ENCODE results near the gene ZNF280A.
A peak's percentile ranks its signal among the peaks of the same experiment; 100 is the strongest.
"Not testable (repeated sequence)": the region's sequence is repeated elsewhere in the genome, so short reads cannot be mapped to it uniquely, and the experiment has no call there.

Gene ZNF280A

GRCh38 chr22:22510833-22511232 lies 9.2 kb downstream of the ZNF280A start:
- not testable (repeated sequence) for DNase-seq

- DNase-seq: not testable (repeated sequence)
Observed at GRCh38 chr22:22509912-22510311, 10.2 kb downstream of the ZNF280A start.

- peak; percentile 86 for DNase-seq
Observed at GRCh38 chr22:22508274-22509176, 11.5 kb downstream of the ZNF280A start, which contains the start of gene ZNF280B. TSS of gene ZNF280B (minus strand) at chr22:22508742. CDS start at chr22:22489398, 19,344 bp downstream.

- DNase-seq: no peak
Observed at GRCh38 chr22:22507743-22508273, 12.3 kb downstream of the ZNF280A start.

DNA sequence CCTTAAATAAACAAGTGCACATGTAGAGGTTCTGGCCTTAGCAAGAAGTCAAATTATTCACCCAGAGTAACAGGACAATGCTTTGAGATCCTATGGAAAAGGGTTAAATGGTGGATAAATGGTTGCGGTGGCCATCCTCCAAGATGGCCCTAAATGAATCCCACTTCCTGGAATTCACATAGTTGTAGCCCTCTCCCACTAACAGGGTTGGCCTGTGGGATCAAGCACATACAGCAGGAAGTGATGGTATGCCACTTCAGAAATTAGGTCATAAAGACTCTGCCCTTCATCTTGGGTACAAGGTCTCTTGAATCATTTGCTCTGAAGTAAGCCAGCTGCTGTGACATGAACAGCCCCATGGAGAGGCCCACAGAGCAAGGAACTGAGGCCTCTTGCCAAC lies 13.3 kb downstream of the ZNF280A start:
- DNase-seq: no peak

DNA sequence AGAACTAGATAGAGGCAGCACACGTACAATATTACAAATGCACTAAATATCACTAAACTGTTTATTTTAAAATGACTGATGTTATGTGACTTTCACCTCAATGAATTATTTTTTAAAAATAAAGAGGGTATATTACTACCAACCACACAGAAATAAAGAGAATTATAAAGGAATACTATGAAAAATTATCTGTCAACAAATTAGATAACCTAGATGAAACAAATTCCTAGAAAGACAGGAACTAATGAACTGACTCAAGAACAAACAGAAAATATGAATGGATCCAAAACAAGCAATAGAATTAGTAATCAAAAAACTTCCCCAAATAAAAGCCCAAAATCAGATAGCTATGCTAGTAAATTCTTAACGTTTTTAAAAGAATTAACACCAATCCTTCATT lies 21.8 kb downstream of the ZNF280A start:
- no peak for DNase-seq

- not testable (repeated sequence) for DNase-seq
Observed at GRCh38 chr22:22491589-22491988, 28.5 kb downstream of the ZNF280A start.

GRCh38 chr22:22488736-22489135 lies 31.3 kb downstream of the ZNF280A start:
- no peak for DNase-seq

DNA sequence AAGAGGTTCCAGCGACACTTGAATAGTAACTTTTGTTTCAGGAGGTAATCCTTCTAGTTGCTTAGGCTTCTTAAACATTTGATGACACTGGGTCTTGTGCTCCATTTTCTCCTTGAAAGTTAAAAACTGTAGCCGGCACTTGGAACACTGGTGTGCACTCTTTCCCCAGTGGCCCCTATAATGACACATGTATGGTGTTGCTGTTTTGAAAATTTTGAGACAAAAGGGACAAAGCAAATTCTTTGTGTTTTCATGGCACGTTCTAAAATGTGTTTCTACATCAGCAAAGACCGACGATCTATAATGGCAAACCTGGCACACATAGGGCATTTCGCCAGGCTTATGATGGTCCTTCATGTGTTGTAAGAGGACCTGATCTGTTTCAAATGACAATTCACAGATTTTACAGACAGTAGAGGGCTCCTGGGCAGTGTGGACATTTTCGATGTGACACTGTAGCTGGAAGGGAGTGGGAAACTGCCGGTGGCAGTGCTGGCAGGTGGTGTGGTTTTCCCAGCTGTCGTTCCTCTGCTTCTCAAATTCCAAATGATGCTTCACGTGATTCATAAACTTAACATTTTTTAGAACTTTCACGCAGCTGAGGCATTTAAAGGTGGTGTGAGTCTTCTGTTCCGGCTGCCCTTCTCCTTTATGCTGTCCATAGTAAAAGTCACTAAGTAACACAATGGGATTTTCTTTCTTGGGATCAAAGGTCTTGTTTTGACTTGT lies 32.0 kb downstream of the ZNF280A start:
- DNase-seq: no peak

DNA sequence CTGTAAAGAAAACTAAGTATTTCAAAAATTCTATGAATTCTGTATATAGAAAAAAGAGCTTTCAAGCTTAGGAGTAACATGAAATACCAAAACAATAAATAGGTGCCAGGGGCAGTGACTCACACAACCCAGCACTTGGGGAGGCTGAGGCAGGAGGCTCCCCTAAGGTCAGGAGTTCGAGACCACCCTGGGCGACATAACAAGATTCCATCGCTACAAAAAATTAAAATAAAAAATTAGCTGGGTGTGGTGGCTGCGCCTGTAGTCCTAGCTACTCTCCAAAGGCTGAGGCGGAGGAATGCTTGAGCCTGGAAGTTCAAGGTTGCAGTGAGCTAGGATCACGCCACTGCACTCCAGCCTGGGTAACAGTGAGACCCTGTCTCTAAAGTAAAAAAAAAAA lies 33.0 kb downstream of the ZNF280A start:
- no peak for DNase-seq

DNA sequence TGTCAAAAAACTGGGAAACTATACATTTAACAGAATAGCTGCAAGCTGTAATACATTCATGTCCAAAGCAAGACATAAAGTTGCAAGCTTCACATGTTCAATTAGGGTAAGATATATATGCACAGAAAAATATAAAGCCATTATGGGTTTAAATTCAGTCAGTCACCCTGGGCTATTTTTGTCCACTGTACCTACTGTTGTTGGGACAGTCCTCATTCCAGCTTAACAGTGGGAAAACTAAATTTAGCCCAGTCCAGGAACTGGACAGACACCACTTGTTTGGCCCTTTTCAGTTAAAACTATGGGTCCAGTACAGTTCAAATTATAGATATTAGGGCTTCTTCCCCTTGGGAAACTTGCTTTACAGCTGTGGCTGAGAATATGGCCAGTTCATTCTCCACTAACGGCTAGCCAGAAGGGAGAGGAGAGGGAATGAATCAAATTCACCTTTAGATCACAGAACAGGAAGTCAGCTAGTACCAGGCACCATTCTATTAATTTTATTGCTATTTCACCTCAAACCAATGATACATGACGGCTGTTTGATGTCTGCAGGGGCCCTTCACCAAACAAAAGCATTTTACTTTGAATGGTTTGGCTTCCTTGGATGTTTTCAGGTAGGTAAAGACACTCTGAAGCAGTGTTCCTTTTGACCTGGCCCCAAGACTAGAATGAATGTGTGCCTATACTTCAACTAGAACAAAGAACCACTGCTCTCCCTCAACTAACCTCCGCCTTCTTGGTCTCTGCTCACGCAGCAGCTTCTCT lies 33.8 kb downstream of the ZNF280A start:
- DNase-seq: no peak

DNA sequence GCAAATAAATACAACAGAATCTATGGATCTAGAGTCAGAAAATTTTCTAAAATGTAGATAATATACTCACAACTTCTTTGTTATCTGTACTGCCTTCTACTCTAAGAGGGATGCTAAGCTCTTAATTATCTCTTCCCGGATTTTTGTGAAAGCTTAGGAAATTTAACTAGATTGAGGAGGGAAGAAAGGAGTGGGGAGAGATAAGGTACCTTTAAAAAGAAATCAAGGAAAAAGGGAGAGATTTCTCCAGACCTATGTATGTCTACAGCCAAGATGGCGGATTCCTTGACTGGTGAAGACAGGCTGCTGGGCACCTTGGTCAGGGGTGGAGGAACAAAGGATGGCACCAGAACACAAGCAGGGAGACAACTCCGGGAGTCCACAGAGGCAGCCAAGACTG lies 34.5 kb downstream of the ZNF280A start:
- no peak for DNase-seq

DNA sequence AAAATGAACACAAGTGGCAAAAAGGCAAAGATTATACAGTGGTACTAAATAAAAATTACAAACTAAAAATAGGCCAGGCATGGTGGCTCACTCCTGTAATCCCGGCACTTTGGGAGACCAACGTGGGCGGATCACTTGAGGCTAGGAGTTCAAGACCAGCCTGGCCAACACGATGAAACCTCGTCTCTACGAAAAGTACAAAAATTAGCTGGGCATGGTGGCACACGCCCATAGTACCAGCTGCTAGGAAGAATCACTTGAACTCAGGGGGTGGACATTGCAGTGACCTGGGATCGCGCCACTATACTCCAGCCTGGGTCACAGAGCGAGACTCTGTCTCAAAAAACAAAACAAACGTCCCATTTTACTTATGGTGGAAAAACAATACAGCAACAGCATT lies 36.0 kb downstream of the ZNF280A start:
- no peak for DNase-seq

GRCh38 chr22:22480940-22481339 lies 39.1 kb downstream of the ZNF280A start:
- no peak for DNase-seq

DNA sequence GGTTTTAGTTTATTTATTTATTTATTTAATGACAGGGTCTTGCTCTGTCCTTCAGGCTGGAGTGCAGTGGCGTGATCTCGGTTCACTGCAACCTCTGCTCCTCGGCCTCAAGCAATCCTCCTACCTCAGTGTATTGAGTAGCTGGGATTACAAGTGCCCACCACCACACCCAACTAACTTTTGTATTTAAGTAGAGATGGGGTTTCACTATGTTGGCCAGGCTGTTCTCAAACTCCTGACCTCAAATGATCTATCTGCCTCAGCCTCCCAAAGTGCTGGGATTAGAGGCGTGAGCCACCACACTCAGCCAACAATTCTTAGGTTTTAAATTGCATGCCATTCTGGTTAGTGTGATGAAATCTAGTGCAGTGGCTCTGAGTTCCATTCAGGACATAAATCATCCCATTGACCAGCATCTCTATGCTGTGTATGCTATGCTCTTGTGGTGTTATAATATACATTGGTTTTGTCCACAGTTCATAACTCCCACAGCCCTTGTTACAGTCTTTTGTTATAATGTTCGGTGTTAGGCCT lies 40.0 kb downstream of the ZNF280A start:
- no peak for DNase-seq

DNA sequence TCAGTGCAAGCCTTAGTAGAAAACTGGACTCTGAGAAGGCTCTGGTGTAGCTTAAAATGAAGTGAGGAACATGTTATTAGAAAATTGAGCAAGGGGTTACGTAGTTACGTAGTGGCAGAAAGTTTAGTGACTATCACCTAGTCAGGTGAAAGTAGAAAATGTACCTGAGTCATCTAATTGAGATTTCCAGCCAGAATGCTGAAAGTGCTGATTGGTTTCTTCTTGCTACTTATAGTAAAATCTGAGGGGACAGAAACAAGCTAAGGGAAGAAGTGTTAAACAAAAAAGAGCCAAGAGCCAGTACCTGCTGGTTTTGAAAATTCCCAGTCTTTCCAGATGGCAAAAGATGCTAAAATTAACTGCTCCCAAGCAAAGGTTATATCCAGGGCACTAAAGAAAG lies 41.0 kb downstream of the ZNF280A start:
- DNase-seq: no peak

- no peak for DNase-seq
Observed at GRCh38 chr22:22478470-22478869, 41.6 kb downstream of the ZNF280A start.

DNA sequence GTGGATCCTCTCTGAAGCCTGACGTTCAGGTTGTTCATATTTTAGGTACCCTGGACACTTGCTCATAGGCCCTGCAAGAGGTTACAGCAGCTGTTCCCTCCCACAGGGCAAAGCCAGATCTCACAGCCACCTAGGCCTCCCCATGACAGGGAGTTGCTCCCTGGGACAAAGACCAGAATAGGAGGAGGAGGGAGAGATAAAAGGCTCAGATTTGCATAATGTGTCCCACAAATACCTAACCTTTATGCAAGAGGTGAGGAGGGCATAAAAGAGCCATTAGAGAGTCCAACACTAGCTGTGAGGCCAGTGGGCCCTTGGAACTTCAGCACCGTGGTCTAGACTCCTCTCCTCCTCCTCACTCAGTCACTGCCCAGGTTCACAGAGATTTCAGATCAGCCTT lies 45.3 kb downstream of the ZNF280A start:
- no peak for DNase-seq

GRCh38 chr22:22471104-22471503 lies 49.0 kb downstream of the ZNF280A start:
- DNase-seq: not testable (repeated sequence)

DNA sequence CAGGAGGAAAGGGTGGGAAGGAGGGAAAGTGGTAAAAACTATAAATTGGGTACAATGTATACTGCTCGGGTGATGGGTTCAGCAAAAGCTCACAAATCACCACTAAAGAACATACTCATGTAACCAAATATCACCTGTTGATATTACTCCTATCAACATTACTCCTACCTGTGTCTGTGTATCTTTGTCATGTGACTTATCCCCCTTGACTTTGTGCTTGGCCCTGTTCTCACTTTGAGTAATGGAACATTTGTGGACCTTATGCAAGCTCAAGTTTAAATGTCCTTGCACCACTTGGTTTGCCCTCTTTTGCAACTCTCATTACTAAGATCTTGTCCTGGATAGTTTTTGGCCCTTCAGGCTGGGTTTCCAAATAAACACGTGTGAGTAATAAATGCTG lies 50.5 kb downstream of the ZNF280A start:
- DNase-seq: no peak

- DNase-seq: not testable (repeated sequence)
Observed at GRCh38 chr22:22468794-22469469, 51.1 kb downstream of the ZNF280A start.

DNA sequence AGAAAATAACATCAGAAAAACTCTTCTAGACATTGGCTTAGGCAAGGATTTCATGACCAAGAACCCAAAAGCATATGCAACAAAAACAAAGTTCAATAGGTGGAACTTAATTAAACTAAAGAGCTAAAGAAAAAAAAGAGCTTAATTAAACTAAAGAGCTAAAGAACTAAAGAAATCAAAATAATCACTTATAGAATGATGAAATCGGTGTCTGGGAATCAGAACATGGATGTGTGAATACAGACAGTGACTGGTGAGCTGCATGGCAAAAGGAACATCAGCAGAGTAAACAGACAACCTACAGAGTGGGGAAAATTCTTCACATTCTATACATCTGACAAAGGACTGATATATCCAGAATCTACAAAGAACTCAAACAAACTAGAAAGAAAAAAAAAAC lies 53.0 kb downstream of the ZNF280A start:
- no peak for DNase-seq

All from right hindlimb (tissue), 1 donor.